Upper lobe of right lung (tissue), 1 donor: ENCODE results near the gene FRMD4B. TPM values are rescaled to one million over a fixed set of nuclear protein-coding genes. Genes with fewer than 3 reads are reported as not detected.
A peak's percentile ranks its signal among the peaks of the same experiment; 100 is the strongest.

ENCODE experiments used
- ATAC-seq: fragments of 200-7000 bp; cut with Tn5 transposase; one replicate; pipeline ENCODE4 v1.9.1; 2020; ENCODE audit warnings: mild to moderate bottlenecking, moderate library complexity
- DNase-seq: peaks from one replicate; pipeline ENCODE4 v3.0.0-alpha.2; 2020
- H3K27ac ChIP-seq: fragments of 200-600 bp; one replicate; pipeline ENCODE4 v1.8.0; 2022
- H3K27me3 ChIP-seq: fragments of 200-600 bp; one replicate; pipeline ENCODE4 v1.8.0; 2022; ENCODE audit warnings: mild to moderate bottlenecking
- H3K36me3 ChIP-seq: fragments of 200-600 bp; one replicate; pipeline ENCODE4 v1.8.0; 2022
- H3K4me1 ChIP-seq: fragments of 200-600 bp; one replicate; pipeline ENCODE4 v1.8.0; 2022
- H3K4me3 ChIP-seq: fragments of 200-600 bp; one replicate; pipeline ENCODE4 v1.8.0; 2022; ENCODE audit warnings: mild to moderate bottlenecking
- H3K9me3 ChIP-seq: fragments of 200-600 bp; one replicate; pipeline ENCODE4 v1.8.0; 2022
- intact Hi-C: fragments of 100-400 bp; cut with DNase I; formaldehyde crosslinking; loops from one replicate; pipeline ENCODE4 v1.11.0; 2022
- long read RNA-seq: library from polyadenylated mRNA; unstranded; transcript quantifications from one replicate; pipeline ENCODE4 v2.0.0, GENCODE V29; 2021
- total RNA-seq: library from RNA; stranded (reverse); fragmentation: NEBNext Ultra II Directional; extraction: Animal tissue kit (Norgen Biotek cat#: 25700); gene quantifications from one replicate; pipeline ENCODE4 v1.2.1, GENCODE V29; 2021
- TF ChIP-seq, protein P1 (sequence below): fragments of 200-600 bp; IDR thresholded peaks from one replicate; pipeline ENCODE4 v1.8.0; 2022; ENCODE audit warnings: antibody characterized with exemption
- donor health status: DM: no; HTN: yes; CAD: no; lungs with severe emphysema.

The FRMD4B gene
- total RNA-seq, result 60.7 TPM
- long read RNA-seq, full-length matches to known transcripts, result 8 of 50 reads
- long read RNA-seq, partial matches to known transcripts, result 9 of 50 reads
- long read RNA-seq, other reads (novel, unspliced or antisense), result 33 of 50 reads

GRCh38 chr3:69385723-69386555 lies at the start of gene FRMD4B:
Gene FRMD4B (minus strand): TSS chr3:69386088. CDS start chr3:69385989, 99 bp downstream.
- H3K4me3 ChIP-seq, result peak within 1 kb of the TSS; percentile 68
- TF ChIP-seq, protein P1, sequence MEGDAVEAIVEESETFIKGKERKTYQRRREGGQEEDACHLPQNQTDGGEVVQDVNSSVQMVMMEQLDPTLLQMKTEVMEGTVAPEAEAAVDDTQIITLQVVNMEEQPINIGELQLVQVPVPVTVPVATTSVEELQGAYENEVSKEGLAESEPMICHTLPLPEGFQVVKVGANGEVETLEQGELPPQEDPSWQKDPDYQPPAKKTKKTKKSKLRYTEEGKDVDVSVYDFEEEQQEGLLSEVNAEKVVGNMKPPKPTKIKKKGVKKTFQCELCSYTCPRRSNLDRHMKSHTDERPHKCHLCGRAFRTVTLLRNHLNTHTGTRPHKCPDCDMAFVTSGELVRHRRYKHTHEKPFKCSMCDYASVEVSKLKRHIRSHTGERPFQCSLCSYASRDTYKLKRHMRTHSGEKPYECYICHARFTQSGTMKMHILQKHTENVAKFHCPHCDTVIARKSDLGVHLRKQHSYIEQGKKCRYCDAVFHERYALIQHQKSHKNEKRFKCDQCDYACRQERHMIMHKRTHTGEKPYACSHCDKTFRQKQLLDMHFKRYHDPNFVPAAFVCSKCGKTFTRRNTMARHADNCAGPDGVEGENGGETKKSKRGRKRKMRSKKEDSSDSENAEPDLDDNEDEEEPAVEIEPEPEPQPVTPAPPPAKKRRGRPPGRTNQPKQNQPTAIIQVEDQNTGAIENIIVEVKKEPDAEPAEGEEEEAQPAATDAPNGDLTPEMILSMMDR, result peak; percentile 39
- peak; percentile 97 for ATAC-seq
- H3K27ac ChIP-seq, result peak within 1 kb of the TSS; percentile 67
- peak; percentile 96 for DNase-seq
- H3K27me3 ChIP-seq, result no peaks in the 10 kb centered on the region
- peaks cover 34% of the 10 kb centered on the region for H3K4me1 ChIP-seq
- intact Hi-C loops, result no loop called here
- no peaks in the 10 kb centered on the region for H3K9me3 ChIP-seq
- H3K36me3 ChIP-seq, result no peaks in the 10 kb centered on the region

DNA sequence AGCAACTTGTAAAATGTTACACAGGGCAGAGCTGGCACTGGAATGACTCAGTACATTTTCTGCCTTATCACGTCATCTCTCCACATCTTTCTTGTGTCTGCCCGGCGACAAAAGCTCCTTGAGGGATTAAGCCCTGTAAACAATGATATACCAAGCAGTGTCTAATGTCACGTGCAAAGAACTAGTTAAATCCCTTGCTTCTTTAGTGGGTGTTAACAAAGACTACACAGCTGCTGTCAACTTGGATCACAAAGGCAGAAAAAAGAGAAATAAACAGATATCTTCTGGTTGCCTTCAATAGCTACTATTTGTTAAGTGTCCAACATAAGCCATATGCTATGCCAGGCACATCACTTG lies 48.1 kb upstream of the FRMD4B start:
- ATAC-seq (no peak), DNase-seq (no peak)
- intact Hi-C loops, result no loop called here
- TF ChIP-seq, protein P1, result no peak
- Histone ChIP-seq H3K27me3 (no peaks in the 10 kb centered on the region), H3K27ac (no peak overlapping the region), H3K4me3 (no peak overlapping the region), H3K36me3 (no peaks in the 10 kb centered on the region), H3K9me3 (no peaks in the 10 kb centered on the region), H3K4me1 (peaks cover 4% of the 10 kb centered on the region)

DNA sequence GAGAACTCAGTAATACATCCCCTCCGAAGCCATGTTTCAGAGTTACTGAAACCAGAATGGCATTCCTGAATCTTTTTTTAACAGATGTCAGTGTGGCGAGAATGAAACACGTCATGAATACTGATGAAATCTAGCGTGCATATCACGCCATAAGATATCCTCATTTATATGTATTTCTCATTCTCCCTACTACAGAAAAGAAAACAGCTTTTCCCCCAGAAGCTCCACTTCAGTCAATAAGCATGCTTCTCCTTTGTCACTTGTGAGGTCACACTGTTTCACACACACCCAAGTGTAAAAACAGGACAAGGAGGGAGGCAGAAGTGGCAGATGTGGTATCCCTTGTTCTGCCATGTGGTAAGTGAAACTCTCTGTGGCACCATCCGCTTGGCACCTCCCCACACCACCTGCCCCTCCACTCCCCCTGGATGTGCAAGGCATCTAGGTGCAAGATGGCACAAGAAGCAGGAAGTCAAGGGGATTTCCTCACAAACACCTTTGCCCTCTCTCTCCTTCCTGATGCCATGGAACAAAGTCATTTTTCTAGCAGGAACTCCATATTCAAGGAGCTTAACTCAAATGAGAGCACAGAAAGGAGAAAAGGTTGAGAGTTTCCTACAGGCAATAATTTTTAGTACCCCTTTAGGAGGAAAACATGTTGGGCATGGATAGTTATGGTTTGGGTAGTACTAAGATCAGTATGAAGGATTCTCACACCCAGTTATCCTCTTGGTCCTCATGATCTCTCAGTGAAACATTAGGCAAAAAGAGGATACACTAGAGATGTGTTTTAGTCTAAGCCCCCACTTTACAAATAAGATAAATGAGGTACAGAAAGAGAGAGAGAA lies 47.5 kb upstream of the FRMD4B start:
- Histone ChIP-seq H3K27ac (no peak overlapping the region), H3K9me3 (no peaks in the 10 kb centered on the region), H3K4me1 (peaks cover 4% of the 10 kb centered on the region), H3K4me3 (no peak overlapping the region), H3K27me3 (no peaks in the 10 kb centered on the region), H3K36me3 (no peaks in the 10 kb centered on the region)
- TF ChIP-seq, protein P1, result no peak
- ATAC-seq, result no peak
- DNase-seq, result no peak
- intact Hi-C loops, result no loop called here

DNA sequence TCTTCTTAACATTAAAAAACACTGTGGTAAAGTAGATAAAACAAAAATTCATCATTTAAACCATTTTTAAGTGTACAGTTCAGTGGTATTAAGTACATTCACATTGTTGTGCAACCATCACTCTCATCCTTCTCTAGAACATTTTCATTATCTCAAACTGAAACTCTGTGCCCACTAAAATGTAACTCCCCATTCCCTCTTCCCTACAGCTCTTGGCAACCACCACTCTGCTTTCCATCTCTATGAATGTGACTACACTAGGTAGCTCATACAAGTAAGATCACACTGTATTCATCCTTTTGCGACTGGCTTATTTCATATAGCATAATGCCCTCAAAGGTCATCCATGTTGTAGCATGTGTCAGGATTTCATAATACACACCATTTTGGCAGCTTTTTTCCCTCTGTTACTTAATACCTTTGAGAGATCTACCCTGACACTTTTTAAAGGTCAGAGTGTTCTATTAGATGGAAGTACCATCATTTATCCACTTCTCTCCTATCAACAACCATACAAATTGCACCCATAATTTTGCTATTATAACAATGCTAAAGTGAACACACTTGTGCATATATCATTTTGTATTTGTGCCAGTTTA lies 42.9 kb upstream of the FRMD4B start:
- peaks cover 4% of the 10 kb centered on the region for H3K4me1 ChIP-seq
- DNase-seq (no peak), ATAC-seq (no peak)
- no peak overlapping the region for H3K4me3 ChIP-seq
- H3K27me3 ChIP-seq, result no peaks in the 10 kb centered on the region
- TF ChIP-seq, protein P1, result no peak
- H3K9me3 ChIP-seq, result no peaks in the 10 kb centered on the region
- intact Hi-C loops, result loop anchor here (10.0 kb wide), 1 partner anchor 274 kb away; no protein-coding TSS in a partner anchor
- no peak overlapping the region for H3K27ac ChIP-seq
- no peaks in the 10 kb centered on the region for H3K36me3 ChIP-seq

DNA sequence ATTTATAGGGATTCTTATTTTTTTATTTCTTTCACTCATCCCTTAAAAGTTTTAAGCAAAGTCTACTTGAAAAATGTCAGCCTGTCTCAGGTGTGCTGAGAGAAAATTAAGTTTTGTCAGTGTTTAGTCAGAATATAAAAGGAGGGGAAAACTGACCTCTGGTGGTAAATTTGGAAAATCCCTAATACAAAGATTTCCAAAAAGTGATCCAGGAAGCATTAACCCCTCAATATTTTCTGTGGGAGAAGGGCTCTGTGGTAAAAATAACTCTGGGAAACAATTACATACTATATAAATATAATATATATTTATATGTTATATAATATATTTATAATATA lies 41.0 kb upstream of the FRMD4B start:
- DNase-seq (no peak), ATAC-seq (no peak)
- Histone ChIP-seq H3K4me1 (no peaks in the 10 kb centered on the region), H3K27me3 (no peaks in the 10 kb centered on the region), H3K27ac (no peak overlapping the region), H3K36me3 (no peaks in the 10 kb centered on the region), H3K4me3 (no peak overlapping the region), H3K9me3 (no peaks in the 10 kb centered on the region)
- TF ChIP-seq, protein P1, result no peak
- intact Hi-C loops, result loop anchor here (10.0 kb wide), 1 partner anchor 272 kb away; no protein-coding TSS in a partner anchor
